ENCODE results near the gene CHI3L2.

CHI3L2 gene, protein sequence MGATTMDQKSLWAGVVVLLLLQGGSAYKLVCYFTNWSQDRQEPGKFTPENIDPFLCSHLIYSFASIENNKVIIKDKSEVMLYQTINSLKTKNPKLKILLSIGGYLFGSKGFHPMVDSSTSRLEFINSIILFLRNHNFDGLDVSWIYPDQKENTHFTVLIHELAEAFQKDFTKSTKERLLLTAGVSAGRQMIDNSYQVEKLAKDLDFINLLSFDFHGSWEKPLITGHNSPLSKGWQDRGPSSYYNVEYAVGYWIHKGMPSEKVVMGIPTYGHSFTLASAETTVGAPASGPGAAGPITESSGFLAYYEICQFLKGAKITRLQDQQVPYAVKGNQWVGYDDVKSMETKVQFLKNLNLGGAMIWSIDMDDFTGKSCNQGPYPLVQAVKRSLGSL

DNA sequence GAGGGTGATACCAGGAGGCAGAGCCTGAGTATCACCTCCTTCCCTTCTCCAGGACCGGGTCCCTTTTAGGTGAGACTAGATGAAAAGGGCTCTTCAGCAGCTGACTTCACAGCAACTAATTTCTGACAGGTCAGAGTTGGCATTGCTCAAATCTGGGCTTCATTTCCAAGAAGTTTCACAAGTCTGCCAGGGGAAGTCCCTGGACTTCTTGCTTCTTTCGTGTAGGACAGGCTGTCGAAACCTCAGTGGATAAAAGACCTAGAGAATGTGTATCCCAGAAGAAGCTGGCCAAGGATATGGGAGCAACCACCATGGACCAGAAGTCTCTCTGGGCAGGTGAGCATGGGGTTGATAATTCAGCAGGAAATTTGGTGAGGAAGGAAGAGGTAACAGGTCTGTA is at the start of gene CHI3L2:
Gene CHI3L2 (plus strand): TSS at position 280 of the 400 bp plus-strand sequence. CDS start 17 bp downstream, at position 297.
- DNase-seq (ENCODE audit: low spot score), result peak; percentile 24

DNA sequence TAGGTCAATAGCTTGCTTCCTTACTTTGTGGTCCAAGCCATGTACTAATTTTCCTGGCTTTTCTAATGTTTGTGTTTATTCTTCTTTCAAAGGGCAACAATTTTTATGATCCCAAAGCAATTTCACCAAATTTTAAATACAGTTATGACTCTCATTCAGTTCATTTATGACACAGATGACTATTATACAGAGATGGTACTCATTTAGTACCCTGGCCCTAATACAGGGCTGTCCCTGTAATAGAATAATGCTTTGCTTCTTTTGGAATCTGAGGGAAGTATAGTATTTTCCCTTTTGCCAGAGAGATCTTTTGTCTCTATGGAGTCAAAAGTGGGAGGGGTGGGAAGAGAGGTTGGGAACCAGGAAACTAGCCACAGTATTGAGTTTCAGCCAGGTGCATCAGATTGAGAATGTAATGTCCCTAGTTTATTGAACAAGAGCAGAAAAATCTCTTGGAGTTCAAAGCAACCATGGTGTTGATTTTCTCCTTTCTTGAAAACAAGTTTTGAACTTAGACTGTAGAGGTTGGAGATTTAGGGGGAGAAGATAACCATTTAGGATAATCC is 47.5 kb upstream of the CHI3L2 start:
- no peak for DNase-seq (ENCODE audit: low spot score)

DNA sequence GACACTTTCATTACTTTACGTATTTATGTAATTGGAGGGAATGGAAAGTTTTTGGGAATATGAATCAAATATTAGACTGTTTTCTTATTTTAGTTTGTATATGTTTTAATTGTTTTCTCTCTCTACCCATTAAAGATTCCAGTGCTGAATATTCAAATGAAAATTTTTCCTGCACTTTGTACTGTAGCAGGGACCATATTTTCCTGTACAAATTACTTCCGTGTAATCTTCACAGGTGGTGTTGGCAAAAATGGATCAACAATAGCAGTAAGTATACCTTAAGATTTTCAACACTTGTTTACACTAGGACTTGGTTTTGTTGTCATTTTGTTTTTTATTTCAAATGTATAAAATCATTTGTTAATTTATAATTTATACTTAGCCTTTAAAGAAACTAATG is 45.5 kb upstream of the CHI3L2 start:
- DNase-seq (ENCODE audit: low spot score), result no peak

DNA sequence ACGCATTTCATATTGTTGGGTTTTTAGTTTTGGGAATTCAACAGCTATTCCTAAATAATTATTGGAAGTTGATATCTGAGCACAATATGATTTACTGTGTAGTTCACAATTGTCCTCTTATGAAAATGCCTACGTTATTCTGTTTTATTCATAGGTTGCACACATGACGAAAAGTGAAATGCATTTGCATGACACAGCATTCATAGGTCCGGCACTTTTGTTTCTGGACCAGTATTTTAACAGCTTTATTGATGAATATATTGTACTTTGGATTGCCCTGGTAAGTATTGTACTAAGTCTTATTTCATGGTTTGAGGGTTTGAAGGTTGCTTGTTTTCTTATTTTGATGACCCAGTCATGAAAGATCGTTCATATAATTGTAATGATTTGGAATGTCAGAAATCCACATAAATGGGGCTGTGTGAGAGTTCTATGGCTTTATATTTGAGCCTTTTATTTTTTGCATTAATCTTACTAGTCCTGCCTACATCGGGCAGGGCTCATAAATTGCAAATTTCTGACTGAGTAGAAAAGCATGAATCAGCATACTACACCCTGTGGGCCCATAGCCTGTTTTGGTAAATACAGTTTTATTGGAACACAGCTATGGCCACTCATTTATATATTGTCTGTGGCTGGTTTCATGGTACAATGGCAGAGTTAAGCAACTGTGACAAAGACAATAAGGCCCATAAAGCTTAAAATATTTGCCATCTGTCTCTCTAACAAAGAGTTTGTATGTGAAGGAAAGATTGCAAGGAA is 44.0 kb upstream of the CHI3L2 start:
- no peak for DNase-seq (ENCODE audit: low spot score)

DNA sequence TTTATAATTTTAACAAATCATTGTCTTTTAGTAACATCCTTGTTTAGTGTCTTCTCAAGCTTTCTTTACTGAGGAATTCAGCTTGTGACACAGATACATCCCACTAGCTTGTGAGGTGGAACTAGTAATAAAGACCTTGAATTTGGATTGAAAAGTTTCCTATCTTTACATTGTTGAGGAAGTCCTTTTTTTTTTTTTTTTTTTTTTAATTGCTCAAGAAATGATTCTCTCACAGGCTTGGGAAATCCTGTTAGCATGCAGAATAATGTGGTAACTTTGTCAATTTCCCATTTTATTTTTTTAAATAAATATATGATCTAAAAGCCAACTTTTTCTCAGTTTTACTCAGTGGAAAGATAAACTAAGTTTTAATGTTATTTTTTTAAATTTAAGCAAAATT is 42.9 kb upstream of the CHI3L2 start:
- no peak for DNase-seq (ENCODE audit: low spot score)

DNA sequence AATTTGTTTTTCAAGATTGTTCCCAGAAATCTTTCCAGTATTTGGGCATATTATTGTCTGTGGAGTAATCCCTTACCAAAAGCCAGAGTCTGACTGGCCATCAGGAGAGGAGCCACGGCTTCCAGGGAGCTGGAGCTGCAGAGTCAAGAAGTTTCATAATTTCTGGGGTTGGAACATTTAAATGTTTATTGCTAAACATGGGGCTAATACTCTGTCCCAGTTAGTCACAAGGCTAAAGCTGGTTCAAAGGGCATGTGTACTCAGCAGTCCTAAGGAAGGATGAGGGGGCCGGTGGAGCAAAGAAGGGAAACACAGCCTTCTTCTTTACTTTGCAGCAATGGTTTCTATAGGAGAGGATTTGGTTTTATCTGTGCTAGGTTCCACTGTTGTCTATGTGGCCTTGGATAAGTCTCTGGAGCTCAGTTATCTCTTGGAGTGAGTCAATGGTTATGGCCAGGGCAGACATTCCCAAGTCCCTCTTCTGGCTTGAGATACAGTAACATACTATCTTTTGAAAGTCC is 36.5 kb upstream of the CHI3L2 start:
- DNase-seq (ENCODE audit: low spot score), result peak; percentile 76

DNA sequence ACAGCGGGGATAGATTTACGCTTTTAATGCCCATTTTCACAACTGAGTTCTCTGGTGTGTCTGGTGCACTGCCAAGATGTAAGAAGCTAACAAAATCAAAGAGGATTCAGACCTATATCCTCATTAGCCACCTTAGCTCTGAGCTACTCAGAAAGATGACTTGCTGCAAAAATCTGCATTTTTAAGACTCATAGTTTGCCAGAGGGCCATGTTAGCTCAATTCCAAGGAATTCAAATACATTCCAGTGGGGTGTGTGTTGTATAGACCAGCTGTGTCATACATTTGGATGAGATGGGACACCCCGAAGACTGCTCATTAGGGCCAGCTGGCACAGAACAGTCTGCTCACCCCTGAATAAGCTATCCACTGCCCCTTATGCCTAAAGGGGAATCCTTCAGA is 36.0 kb upstream of the CHI3L2 start:
- peak; percentile 91 for DNase-seq (ENCODE audit: low spot score)

DNA sequence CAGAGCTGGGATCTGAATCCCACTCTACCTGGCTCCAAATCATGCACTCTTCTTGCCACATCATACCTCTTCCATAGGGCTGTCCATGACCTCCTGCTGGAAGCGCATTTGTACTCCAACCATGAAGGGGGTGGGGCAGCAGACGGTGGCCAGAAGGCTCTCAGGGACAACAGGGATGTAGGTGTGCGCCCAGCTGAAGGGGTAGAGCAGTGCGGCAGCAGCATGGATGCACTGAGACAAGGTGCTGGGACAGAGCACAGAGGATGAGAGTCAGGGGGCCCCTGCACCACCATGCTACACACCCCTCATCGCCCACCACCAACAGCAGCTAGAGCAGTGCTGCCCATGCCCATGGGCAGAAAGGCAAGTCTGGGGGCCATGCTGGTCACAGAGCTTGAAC is 35.4 kb upstream of the CHI3L2 start:
- no peak for DNase-seq (ENCODE audit: low spot score)

DNA sequence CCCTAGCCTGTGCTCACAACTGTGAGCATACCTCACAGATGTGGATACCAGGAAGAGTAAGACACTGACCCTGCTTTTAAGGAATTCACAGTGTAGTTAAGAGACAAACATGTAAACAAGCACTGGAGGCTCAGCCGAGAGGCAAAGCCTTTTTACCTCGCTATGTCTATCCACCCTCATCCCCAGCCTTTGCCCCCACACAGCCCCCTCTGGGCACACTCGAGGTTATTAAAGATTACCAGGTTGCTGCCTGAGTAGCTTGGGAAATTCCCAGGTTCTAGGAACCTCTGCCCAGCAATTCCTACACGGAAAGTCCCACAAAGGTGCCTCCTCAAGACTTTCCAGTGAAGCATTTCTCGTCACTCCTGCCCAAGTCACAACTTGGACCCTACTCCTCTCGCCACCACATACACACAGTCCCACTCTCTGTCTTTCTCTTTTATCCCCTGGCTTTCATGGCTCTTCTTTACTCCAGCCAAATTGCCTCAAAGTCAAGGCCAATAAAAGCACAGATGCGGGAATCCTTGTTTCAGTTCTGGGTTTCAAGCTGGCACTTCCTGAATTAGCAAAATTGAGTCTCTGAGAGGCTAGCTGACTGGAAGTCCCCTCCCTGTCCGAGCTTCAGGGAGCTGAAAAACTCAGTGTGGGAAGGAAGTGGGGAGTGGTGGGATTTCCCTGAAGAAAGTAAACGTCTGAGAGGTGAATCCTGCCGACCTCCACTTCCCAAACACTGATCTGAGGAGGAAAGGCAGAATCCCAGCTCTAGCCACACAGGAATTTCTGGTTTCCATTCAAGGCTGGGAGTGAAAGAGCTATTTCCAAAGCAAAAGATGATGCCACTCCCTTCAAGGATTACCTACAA is 34.6 kb upstream of the CHI3L2 start:
- DNase-seq (ENCODE audit: low spot score), result peak; percentile 25

DNA sequence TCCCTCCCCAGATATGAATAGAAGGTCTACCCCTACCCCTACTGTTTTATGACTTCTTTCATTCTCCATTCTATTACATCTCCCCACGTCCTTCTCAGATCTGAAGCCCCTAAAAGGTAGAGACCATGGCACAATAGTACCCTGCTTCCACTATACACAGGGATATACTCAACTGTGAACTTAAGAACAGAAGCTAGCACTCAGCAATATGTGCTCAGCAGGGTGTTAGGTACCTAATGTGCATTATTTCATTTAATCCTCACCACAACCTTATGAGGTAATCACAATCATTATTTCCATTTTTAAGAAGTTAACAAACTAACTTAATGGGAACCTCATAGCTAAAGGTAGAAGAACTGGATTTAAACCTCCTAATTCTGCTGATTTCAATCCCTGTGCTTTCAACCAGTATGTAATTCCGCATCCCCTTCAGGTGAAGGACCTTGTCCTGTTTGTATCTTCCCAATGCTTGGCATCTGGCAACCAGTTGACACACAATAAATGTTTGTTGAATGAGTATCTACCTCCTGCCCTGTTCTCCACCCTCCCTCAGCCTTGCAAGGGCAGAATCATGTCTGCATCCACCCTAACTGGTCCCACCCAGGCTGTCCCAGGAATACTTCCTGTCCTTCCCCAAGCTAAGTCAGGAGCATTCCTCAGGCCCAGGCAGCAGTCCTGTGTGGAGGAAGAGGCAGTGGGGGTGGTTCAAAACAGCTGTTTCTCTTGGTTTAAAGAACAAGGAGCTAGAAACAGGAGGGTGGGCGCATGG is 33.6 kb upstream of the CHI3L2 start:
- DNase-seq (ENCODE audit: low spot score), result peak; percentile 47

DNA sequence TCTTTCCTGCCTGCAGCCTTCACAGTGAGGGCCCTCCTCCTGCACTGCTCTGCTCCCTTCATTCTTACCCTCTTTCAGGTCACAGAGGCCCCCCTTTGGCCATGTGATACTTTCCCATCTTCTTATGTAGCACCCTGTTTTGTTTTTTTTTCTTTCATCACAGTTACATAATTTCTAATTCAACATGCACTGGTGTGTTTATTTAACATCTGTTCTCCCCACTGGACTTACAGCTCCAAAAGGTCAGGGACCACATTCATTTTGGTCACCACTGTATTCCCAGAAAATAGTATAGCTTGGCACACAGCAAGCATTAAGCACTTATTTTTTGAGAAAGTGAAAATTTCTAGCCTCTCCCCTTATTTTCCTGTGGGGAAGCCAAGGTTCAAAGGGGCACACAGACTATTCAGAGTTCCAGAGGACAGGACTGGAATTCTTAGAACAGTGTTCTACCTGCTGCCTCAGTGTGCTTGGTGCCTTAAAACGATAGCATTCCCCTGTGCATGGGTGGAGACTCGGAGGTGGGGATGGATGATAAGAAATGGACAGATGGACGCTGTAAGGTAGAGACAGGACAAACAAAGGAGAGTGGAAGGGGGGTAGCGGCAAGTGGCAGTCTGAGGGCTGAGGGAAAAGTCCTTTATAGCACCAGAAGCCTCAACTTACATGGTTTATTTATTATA is 32.4 kb upstream of the CHI3L2 start:
- no peak for DNase-seq (ENCODE audit: low spot score)

DNA sequence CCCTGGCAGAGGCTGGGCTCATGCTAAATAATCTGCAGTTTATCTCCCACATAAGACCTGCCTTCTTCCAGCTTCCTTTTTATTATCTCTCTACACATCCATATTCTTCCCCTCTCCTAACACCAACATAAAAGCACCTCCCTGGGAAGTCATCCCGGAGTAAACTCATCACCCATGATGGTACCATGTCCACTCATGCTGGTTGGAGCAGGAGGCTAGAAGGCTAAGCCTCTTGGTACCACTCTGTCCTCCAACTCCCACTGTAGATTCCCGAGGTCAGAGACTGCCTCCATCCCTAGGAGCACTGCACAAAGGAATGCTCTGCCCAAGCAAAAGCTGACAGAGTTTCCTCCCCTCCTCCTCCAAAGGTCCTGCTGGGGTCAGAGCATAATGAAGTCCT is 31.3 kb upstream of the CHI3L2 start:
- DNase-seq (ENCODE audit: low spot score), result no peak

DNA sequence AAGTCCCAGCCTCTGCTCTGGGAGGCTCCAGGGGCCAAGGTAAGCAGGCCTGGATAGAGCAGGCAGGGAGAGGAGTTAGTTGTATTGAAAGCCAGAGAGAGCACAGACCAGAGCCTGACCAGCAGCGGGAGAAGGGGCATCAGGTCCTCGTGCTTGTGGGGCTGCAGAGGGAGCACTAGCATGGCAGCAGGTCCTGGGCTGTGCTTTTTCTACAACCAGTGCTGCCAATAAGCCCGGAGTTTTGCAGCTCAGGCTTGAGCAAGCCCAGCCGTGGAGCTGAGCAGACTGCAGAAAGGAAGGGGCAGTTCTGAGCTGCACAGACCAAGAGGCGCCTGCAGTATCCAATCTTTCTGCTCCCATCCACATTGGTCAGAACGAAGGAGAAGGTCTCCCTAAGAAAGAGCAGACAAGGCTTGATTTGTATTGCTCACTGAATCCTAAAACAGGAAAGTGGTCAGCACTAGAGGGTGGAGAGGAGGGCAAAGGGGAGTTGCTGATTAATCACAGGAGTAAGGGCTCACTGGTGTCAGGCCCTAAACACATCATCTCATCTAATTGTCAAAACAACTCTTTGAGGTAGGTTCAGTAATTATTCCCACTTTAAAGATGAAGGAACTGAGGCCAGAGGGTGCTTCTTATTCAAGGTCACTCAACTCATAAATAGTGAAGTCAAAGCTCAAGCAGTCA is 29.8 kb upstream of the CHI3L2 start:
- DNase-seq (ENCODE audit: low spot score), result no peak

DNA sequence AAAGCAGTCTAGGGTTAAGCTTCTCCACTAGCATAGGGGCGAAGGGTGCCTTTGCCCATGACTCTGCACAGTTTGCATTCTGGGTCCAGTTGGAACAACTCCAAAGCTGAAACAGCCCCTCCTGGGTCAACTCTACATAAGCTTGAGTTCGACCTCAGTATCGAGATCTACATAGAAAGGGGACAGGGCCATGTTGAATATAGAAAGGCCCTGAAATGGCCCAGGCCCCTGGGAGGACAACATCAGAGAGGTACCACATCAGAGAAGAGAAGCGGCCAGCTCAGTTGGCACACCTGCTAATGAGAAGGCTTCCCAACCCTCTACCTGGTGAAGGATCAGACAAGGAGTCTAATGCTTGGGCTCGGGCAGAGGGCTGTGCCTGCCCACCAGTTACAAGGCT is 28.7 kb upstream of the CHI3L2 start:
- no peak for DNase-seq (ENCODE audit: low spot score)

DNA sequence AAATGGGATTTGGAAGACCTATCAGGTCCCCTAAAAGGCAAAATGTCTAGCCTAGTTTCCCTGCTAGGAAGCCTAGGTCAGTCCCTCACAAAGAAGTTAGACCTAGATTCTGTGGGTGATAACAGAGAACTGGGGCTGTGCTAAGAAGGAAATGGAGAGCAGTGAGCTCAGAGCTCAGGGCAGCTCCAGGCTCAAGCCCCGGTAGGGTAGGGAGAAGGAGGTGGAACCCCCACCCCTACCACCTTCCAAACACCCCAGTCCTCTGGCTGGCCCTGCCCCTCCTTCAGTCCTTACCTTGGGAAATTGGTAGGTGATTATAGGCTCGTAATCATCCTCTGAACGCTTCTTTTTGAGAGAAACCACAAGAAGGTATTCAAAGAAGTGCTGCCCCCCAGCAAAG is 28.2 kb upstream of the CHI3L2 start:
- no peak for DNase-seq (ENCODE audit: low spot score)

DNA sequence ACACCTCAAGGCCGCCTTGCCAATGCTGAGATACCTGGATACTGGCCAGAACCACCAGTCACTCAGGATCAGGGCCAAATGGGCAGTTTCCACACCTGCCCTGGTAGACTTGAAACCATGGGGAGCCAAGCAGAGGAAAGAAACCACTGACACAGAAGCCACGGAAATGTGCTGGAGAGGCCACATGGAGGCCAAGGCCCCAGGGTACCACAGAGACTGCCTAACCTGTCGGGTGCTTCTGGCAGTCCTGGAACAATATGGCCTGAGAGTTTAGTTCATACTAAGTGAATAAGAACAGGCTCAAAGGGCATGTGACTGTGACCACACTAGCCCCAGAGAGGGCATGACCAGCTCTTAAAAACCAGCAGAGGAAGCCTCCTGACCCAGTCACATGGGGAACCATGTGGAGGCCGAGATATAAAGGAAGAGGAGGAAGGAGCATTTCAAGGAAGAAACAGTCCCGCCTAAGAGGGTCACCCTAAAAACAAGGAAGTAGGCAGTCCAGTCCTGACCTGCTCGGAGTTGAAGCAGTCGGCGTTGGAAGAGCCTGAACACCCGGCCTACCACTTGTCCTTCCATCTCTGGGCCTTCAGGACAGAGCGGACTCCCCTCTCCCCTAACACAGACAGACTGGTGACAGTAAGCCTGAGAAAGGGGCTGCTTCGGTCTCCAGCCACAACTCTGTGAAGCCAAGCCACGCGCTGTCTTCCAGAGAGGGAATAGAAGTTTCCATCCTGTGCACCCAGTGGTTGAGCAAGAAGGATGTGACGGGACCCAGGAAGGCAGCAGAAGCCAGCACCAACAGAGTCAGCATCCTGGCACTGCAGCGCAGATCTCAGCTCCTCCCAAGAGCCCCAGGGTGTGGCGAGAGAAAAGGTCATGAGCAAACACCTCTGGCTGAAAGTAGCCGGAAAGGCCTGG is 27.4 kb upstream of the CHI3L2 start, which contains the start of gene DENND2D:
Gene DENND2D (minus strand): TSS at position 766 of the 921 bp plus-strand sequence. CDS start 187 bp downstream, at position 579.
- DNase-seq (ENCODE audit: low spot score), result no peak

DNA sequence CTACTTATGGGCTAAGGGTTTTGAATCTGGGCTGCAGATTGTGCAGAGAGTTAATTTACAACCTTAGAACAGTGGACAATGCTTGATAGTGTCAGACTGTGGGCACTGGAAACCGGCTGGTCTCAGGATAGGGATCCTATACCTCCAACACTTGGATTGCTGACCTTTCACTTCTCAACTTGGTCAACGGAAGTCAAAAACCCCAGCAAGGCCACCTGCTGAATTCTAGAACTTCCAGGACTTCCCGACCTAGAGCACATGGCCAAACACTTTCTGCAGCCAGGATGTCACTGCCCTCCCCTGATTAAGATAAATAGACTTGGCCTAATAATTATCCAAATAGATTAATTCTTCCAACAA is 26.7 kb upstream of the CHI3L2 start:
- no peak for DNase-seq (ENCODE audit: low spot score)

DNA sequence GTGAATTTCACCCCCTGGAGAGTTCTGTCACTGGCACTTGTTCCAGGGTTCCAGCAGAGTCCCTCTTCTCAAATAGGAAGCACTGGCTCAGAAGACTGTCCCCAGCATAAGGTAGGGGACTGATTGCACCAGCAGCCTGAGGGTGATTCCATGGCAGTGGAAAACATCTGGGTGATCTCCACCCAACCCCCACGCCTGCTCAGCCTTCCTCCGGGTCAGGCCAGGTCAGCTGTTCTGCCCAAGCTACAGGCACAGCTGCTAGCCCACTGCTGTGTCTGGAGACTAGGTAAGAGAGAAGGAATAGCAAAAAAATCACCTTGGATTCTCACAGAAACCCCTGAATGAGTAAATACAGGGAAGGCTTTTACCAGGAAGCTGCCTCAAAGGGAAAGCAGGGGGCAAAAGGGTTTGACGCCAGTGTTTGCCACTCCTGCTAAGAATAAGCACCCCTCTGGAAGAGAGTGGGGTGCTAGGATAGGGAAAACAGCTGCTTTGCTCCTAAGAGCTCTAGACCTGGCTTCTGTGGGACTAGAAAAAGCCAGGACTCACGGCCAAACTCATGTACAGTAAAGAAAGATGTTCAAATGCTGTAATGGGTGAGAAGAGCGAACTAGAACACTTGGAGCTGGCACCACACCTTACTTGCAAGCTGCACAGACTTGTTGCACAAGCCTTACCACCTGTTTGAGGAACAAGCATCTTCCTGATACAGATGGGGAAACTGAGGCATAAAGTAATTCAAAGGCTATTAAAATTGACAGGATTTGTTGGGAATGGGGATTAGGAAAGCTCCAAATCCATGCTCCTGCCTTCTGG is 26.0 kb upstream of the CHI3L2 start:
- DNase-seq (ENCODE audit: low spot score), result no peak
